A549 (cell line): ENCODE data around the gene GUK1. TPM values are rescaled to one million over a fixed set of nuclear protein-coding genes. Genes with fewer than 3 reads are reported as not detected.
"Not testable (repeated sequence)": the region's sequence is repeated elsewhere in the genome, so short reads cannot be mapped to it uniquely, and the experiment has no call there.

Experiments
- ATAC-seq, 2 experiments: fragments of 200-7000 bp in 1 of 2; fragments of >200 bp in 1 of 2; cut with Nextera tagmentation in 1 of 2; cut with Tn5 transposase in 1 of 2; 3 replicates each; pipeline versions ENCODE4 v1.8.0 to v1.9.1; 2018 to 2020; ENCODE audit warnings: mild to moderate bottlenecking in 1 of 2, moderate library complexity in 1 of 2
- CTCF ChIA-PET: fragments of 300-600 bp; sonication (Branson Sonifier 250); formaldehyde crosslinking; extraction: SDS; loops from one replicate; lab custom pipeline; 2021; ENCODE audit warnings: antibody characterized with exemption, inconsistent platforms; lab: Yijun Ruan, JAX
- POLR2A ChIA-PET: fragments of 350-600 bp; formaldehyde crosslinking; extraction: SDS; loops from one replicate; lab custom pipeline; 2021; ENCODE audit warnings: antibody characterized with exemption, inconsistent platforms; lab: Yijun Ruan, JAX
- DNase-seq, 2 experiments: peaks; one replicate each; pipeline versions ENCODE4 v3.0.0 to v3.0.0-alpha.2; 2011 to 2016; ENCODE audit warnings: low read depth in 1 of 2, low spot score in 1 of 2
- FAIRE-seq: peaks from 2 replicates; lab custom pipeline; 2011; peaks lifted over from hg19 to GRCh38; lab: Jason Lieb, UNC
- H3K27ac ChIP-seq, 2 experiments: fragments of >200 bp; sonication (Bioruptor Twin); formaldehyde crosslinking; 3 replicates each; pipeline ENCODE4 v1.5.1; 2016 to 2017
- H3K4me1 ChIP-seq: fragments of >200 bp; sonication (Bioruptor Twin); formaldehyde crosslinking; 3 replicates; pipeline ENCODE4 v1.6.1; 2016
- H3K4me2 ChIP-seq: fragments of >200 bp; sonication (Bioruptor Twin); formaldehyde crosslinking; 3 replicates; pipeline ENCODE4 v1.6.1; 2016
- H3K4me3 ChIP-seq: fragments of >200 bp; sonication (Bioruptor Twin); formaldehyde crosslinking; 3 replicates; pipeline ENCODE4 v1.5.1; 2016
- H3K9me3 ChIP-seq: fragments of >200 bp; sonication (Bioruptor Twin); formaldehyde crosslinking; 3 replicates; pipeline ENCODE4 v1.6.1; 2016
- BHLHE40 ChIP-seq: IDR thresholded peaks from 2 replicates; pipeline ENCODE4 v1.6.1; 2012; ENCODE audit warnings: low read depth, low read length, inconsistent platforms
- CHD4 ChIP-seq: fragments of 200-600 bp; sonication (generic); IDR thresholded peaks from 2 replicates; pipeline ENCODE4 v1.6.1; 2016; ENCODE audit warnings: antibody characterized with exemption, mild to moderate bottlenecking, borderline replicate concordance
- EP300 ChIP-seq, 2 experiments: fragments of >200 bp; sonication (Bioruptor Twin); formaldehyde crosslinking; IDR thresholded peaks; 2 replicates in 1 of 2; 3 replicates in 1 of 2; pipeline ENCODE4 v1.6.1; 2016 to 2017
- MAFK ChIP-seq: fragments of 450-650 bp; IDR thresholded peaks from 2 replicates; pipeline ENCODE4 v1.6.1; 2014; ENCODE audit not compliant: partially characterized antibody
- MAZ ChIP-seq: fragments of 150-350 bp; IDR thresholded peaks from 2 replicates; pipeline ENCODE4 v1.6.1; 2014; ENCODE audit warnings: antibody characterized with exemption, low read depth, low read length, borderline replicate concordance
- NPAS2 ChIP-seq: fragments of 250-450 bp; sonication (Bioruptor Pico); IDR thresholded peaks from 2 replicates; pipeline ENCODE4 v1.8.0; 2022; ENCODE audit warnings: mild to moderate bottlenecking, moderate library complexity, borderline replicate concordance
- NR3C1 ChIP-seq: fragments of >200 bp; sonication (Bioruptor Twin); formaldehyde crosslinking; IDR thresholded peaks from 3 replicates; pipeline ENCODE4 v1.6.1; 2017
- ZNF302 ChIP-seq: fragments of 250-450 bp; sonication (Bioruptor Pico); IDR thresholded peaks from 2 replicates; pipeline ENCODE4 v1.9.0; 2021; ENCODE audit warnings: inconsistent platforms, mild to moderate bottlenecking, moderate library complexity
- ZSCAN20 ChIP-seq: fragments of 250-450 bp; sonication (Bioruptor Pico); IDR thresholded peaks from 2 replicates; pipeline ENCODE4 v1.8.0; 2022; ENCODE audit warnings: mild to moderate bottlenecking, moderate library complexity
- WGBS: methylation state at CpG from one replicate; pipeline ENCODE4 v1.1.6; 2017; ENCODE audit errors: missing lambda C conversion rate; 5-methylcytosine and 5-hydroxymethylcytosine counted together
- polyA plus RNA-seq, 4 experiments: library from polyadenylated mRNA; depleted of rRNA in 3 of 4; stranded (reverse); fragments of >200 nt; fragmentation: RNase III in 1 of 4; extraction: RNeasy Plus Mini Kit Qiagen cat#74134 plus additional on column Dnase treatment in 1 of 4; gene quantifications; 2 replicates in 3 of 4; 3 replicates in 1 of 4; pipeline ENCODE4 v1.2.3, GENCODE V29; 2011 to 2017
- TF ChIP-seq, protein P1 (sequence below): fragments of >200 bp; sonication (Bioruptor Twin); formaldehyde crosslinking; IDR thresholded peaks from 3 replicates; pipeline ENCODE4 v1.5.1; 2016
- TF ChIP-seq, protein P2 (sequence below): IDR thresholded peaks from 2 replicates; pipeline ENCODE4 v1.6.1; 2012
- TF ChIP-seq, protein P3 (sequence below): fragments of >200 bp; sonication (Bioruptor Twin); formaldehyde crosslinking; IDR thresholded peaks from 3 replicates; pipeline ENCODE4 v1.6.1; 2016
- TF ChIP-seq, protein P4 (sequence below): fragments of 450-650 bp; IDR thresholded peaks from 2 replicates; pipeline ENCODE4 v1.6.1; 2014; ENCODE audit warnings: antibody characterized with exemption
- TF ChIP-seq, protein P5 (sequence below): IDR thresholded peaks from 2 replicates; pipeline ENCODE4 v1.6.1; 2012; ENCODE audit warnings: low read depth, borderline replicate concordance

The GUK1 gene
- polyA plus RNA-seq, 2 of the 4 experiments (the other 2 are of a cell fraction): 88.9 to 106 TPM

DNA sequence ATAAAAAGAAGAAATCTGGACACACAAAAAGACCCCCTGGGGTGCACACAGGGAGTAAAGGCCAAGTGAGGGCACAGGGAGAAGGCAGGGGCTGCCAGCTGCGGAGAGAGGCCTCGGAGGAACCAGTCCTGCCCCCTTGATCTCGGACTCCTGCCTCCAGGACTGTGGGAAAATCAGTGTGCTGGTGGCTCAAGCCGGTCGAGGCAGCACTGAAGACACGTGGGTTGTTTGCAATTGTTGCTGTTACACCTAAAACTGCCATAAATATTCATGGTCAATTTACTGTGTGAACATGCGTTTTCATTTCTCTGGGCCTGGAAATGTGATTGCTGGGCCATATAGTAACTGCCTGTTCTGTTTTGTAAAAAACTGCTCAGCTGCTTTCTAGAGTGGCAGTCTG is 44.1 kb downstream of the GUK1 start:
- H3K27ac ChIP-seq: no peak overlapping the region
- WGBS: 83% methylated on average over 7 of the region's 7 CpGs
- DNase-seq: no peak
- ChIA-PET CTCF (interaction anchor here (0.5 kb wide), 1 partner anchor 275 kb away, joined by 3 read pairs; no protein-coding TSS in a partner anchor), POLR2A (no interaction called here)
- TF ChIP-seq, protein P1, sequence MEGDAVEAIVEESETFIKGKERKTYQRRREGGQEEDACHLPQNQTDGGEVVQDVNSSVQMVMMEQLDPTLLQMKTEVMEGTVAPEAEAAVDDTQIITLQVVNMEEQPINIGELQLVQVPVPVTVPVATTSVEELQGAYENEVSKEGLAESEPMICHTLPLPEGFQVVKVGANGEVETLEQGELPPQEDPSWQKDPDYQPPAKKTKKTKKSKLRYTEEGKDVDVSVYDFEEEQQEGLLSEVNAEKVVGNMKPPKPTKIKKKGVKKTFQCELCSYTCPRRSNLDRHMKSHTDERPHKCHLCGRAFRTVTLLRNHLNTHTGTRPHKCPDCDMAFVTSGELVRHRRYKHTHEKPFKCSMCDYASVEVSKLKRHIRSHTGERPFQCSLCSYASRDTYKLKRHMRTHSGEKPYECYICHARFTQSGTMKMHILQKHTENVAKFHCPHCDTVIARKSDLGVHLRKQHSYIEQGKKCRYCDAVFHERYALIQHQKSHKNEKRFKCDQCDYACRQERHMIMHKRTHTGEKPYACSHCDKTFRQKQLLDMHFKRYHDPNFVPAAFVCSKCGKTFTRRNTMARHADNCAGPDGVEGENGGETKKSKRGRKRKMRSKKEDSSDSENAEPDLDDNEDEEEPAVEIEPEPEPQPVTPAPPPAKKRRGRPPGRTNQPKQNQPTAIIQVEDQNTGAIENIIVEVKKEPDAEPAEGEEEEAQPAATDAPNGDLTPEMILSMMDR: no peak
- TF ChIP-seq, protein P2, sequence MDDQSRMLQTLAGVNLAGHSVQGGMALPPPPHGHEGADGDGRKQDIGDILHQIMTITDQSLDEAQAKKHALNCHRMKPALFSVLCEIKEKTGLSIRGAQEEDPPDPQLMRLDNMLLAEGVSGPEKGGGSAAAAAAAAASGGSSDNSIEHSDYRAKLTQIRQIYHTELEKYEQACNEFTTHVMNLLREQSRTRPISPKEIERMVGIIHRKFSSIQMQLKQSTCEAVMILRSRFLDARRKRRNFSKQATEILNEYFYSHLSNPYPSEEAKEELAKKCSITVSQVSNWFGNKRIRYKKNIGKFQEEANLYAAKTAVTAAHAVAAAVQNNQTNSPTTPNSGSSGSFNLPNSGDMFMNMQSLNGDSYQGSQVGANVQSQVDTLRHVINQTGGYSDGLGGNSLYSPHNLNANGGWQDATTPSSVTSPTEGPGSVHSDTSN: no peak
- no peak for TF ChIP-seq MAFK
- no peak for TF ChIP-seq EP300 (IDR thresholded peaks at IDR 0.05)
- TF ChIP-seq ZSCAN20: no peak
- ATAC-seq: no peak
- no peak overlapping the region for H3K4me2 ChIP-seq
- no peaks in the 10 kb centered on the region for H3K4me1 ChIP-seq
- H3K4me3 ChIP-seq: no peak overlapping the region
- H3K9me3 ChIP-seq: peaks cover 11% of the 10 kb centered on the region
- FAIRE-seq: no peak

DNA sequence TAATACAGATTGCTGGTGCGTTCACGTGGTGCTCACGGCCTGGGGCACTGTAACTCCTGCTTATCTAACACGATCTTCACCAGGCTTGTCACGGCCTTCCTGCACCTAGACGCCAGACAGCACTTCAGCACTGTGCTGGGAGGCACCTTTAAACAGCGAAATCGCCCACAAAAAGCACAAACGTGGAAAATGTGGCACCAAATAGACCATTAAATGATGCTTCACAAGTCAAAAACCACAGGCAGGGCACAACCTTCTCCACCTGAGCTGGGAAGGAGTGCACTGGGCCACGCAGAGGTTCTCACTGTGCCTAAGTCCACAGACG is 45.5 kb downstream of the GUK1 start:
- no peak for ATAC-seq
- no peak overlapping the region for H3K4me3 ChIP-seq
- ChIA-PET POLR2A (no interaction called here), CTCF (no interaction called here)
- no peaks in the 10 kb centered on the region for H3K4me1 ChIP-seq
- no peak for DNase-seq
- TF ChIP-seq, protein P3, sequence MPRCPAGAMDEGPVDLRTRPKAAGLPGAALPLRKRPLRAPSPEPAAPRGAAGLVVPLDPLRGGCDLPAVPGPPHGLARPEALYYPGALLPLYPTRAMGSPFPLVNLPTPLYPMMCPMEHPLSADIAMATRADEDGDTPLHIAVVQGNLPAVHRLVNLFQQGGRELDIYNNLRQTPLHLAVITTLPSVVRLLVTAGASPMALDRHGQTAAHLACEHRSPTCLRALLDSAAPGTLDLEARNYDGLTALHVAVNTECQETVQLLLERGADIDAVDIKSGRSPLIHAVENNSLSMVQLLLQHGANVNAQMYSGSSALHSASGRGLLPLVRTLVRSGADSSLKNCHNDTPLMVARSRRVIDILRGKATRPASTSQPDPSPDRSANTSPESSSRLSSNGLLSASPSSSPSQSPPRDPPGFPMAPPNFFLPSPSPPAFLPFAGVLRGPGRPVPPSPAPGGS: no peak
- TF ChIP-seq ZSCAN20: no peak
- TF ChIP-seq, protein P4, sequence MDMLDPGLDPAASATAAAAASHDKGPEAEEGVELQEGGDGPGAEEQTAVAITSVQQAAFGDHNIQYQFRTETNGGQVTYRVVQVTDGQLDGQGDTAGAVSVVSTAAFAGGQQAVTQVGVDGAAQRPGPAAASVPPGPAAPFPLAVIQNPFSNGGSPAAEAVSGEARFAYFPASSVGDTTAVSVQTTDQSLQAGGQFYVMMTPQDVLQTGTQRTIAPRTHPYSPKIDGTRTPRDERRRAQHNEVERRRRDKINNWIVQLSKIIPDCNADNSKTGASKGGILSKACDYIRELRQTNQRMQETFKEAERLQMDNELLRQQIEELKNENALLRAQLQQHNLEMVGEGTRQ: no peak
- H3K9me3 ChIP-seq: peaks cover 11% of the 10 kb centered on the region
- FAIRE-seq: no peak
- H3K4me2 ChIP-seq: no peak overlapping the region
- H3K27ac ChIP-seq: no peak overlapping the region
- 75% methylated on average over 11 of the region's 11 CpGs for WGBS

DNA sequence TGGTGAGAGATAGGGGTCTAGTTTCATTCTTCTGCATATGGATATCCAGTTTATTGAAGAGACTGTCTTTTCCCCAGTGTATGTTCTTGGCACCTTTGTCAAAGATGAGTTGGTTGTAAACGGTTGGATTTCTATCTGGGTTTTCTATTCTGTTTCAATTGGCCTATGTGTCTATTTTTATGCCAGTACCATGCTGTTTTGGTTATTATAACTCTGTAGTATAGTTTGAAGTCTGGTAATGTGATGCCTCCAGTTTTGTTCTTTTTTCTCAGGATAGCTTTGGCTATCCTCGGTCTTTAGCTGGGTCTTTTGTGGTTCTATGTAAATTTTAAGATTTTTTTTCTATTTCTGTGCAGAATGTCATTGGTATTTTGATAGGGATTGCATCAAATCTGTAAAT is 48.2 kb downstream of the GUK1 start:
- CTCF ChIA-PET: interaction anchor here (0.6 to 3.9 kb wide), 8 partner anchors 10 to 326 kb away, joined by 3 to 19 read pairs (median 4); no protein-coding TSS in a partner anchor
- H3K4me1 ChIP-seq, H3K4me2 ChIP-seq, H3K4me3 ChIP-seq, ATAC-seq, H3K27ac ChIP-seq, DNase-seq, FAIRE-seq, POLR2A ChIA-PET: not testable (repeated sequence)
- 3% methylated on average over 2 of the region's 2 CpGs for WGBS
- H3K9me3 ChIP-seq: peaks cover 11% of the 10 kb centered on the region

DNA sequence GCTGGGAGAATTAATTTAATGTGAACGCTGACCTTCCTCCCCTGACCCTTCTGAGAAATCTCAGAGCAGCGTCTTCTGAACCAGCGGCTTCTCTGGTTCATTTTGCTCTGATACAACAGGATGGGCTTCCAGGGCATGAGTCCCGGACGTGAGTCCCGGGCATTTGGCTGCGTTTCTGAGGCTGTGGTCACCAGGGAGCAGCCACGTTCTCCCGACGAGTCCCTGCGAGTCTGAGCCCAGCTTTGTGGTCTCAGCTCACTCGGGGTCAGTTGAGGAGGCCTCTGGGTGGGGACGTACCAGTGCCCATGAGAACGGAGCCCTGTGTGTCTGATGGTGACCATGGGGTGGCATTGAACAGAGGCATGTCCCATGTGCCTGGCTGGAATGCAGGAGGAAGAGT is 50.1 kb downstream of the GUK1 start:
- FAIRE-seq (no peak), ATAC-seq (no peak), DNase-seq (no peak)
- no peak overlapping the region for H3K27ac ChIP-seq
- ChIA-PET POLR2A (no interaction called here), CTCF (interaction anchor here (3.9 kb wide), 1 partner anchor 12 kb away, joined by 19 read pairs; no protein-coding TSS in a partner anchor)
- H3K9me3 ChIP-seq: peaks cover 11% of the 10 kb centered on the region
- no peak overlapping the region for H3K4me3 ChIP-seq
- 75% methylated on average over 13 of the region's 14 CpGs for WGBS
- TF ChIP-seq CHD4 (no peak), NR3C1 (no peak), BHLHE40 (no peak), NPAS2 (CRISPR knock-in tag) (no peak), MAZ (no peak), ZNF302 (CRISPR knock-in tag) (no peak)
- TF ChIP-seq, protein P5, sequence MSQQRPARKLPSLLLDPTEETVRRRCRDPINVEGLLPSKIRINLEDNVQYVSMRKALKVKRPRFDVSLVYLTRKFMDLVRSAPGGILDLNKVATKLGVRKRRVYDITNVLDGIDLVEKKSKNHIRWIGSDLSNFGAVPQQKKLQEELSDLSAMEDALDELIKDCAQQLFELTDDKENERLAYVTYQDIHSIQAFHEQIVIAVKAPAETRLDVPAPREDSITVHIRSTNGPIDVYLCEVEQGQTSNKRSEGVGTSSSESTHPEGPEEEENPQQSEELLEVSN: no peak
- H3K4me1 ChIP-seq: no peaks in the 10 kb centered on the region
- no peak overlapping the region for H3K4me2 ChIP-seq
